Gastrocnemius medialis (tissue), 4 donors: ENCODE results near the gene AHDC1.

Source experiments
- CTCF ChIP-seq, 5 experiments: fragments of 450-650 bp in 3 of 5; fragments of 200-600 bp in 2 of 5; sonication (generic) in 2 of 5; IDR thresholded peaks in 4 of 5; conservative IDR thresholded peaks in 1 of 5; 1 replicate in 4 of 5; 2 replicates in 1 of 5; pipeline ENCODE4 v1.5.1; 2016 to 2019; ENCODE audit warnings: antibody characterized with exemption in 5 of 5, mild to moderate bottlenecking in 3 of 5, moderate library complexity in 3 of 5
- POLR2A ChIP-seq, 2 donors: fragments of 450-650 bp; IDR thresholded peaks; one replicate each; pipeline ENCODE4 v1.6.1; 2017; ENCODE audit warnings: antibody characterized with exemption in 2 of 2, mild to moderate bottlenecking in 2 of 2, moderate library complexity in 2 of 2

DNA sequence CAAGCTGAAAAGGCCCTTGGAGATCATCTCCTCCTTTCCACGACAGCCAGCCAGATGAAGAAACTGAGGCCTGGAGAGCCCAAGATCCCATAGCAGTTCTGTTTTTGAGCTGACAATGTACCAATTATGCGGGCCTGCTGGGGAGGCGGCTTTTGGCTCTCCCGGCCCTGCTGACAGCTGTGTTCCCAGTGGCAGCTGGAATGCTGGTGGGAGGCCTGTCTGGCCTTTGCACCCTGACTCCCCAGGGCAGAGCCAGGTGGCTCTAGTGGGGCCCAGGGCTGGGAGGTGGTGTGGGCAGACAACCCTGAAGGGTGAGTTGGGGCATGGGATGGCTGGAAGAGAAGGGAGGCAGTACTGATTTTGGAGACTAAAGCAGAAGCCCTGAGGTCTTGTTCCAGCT, 83.3 kb downstream of the AHDC1 start:
- TF ChIP-seq CTCF (IDR thresholded peaks at IDR 0.05 in 4 of 5, conservative IDR thresholded peaks at IDR 0.05 in 1 of 5), result no peak
- no peak for TF ChIP-seq POLR2A (IDR thresholded peaks at IDR 0.05)
